Endothelial cell of umbilical vein (primary cell): Measurements from ENCODE around the gene SDCBP2.

Experiments used
- POLR2A ChIP-seq: IDR thresholded peaks from 2 replicates; pipeline ENCODE4 v1.6.1; 2012; ENCODE audit warnings: low read depth, mild to moderate bottlenecking, control low read depth, low read length
- POLR2AphosphoS5 ChIP-seq: IDR thresholded peaks from 2 replicates; pipeline ENCODE4 v1.6.1; 2012; ENCODE audit warnings: low read depth, mild to moderate bottlenecking, control low read depth, low read length, moderate library complexity; ENCODE audit not compliant: insufficient read depth
- TF ChIP-seq, protein P1 (sequence below), 2 donors: IDR thresholded peaks; 1 replicate in 1 of 2; 2 replicates in 1 of 2; pipeline ENCODE4 v1.5.1; 2011; ENCODE audit warnings: low read length in 2 of 2, mild to moderate bottlenecking in 2 of 2, moderate library complexity in 2 of 2, control low read depth in 1 of 2, inconsistent platforms in 1 of 2, low read depth in 1 of 2; ENCODE audit not compliant: insufficient read depth in 1 of 2; ENCODE audit errors: extremely low read depth in 1 of 2
- TF ChIP-seq, protein P2 (sequence below): IDR thresholded peaks from 2 replicates; pipeline ENCODE4 v1.6.1; 2011; ENCODE audit not compliant: insufficient read depth, insufficient read length

DNA sequence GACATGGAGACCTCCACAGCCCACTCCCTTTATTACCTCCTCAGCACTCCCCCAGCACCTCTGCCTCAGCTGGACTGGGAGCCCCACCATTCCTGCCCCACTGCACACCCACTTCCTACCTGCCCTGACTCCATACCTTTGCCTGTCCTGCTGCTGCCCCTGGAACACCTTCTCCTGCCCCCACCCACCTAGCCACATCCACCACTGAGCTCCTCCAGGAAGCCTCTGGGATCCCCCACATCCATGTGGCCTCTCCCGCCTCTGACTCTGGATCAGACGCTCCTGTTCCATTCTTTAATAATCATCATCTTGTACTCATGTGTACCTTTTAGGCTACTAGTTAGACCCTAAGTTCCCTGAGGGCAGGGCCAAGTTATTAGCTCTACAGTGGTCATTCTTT is 2.2 kb upstream of the SDCBP2 start:
- TF ChIP-seq, protein P1, sequence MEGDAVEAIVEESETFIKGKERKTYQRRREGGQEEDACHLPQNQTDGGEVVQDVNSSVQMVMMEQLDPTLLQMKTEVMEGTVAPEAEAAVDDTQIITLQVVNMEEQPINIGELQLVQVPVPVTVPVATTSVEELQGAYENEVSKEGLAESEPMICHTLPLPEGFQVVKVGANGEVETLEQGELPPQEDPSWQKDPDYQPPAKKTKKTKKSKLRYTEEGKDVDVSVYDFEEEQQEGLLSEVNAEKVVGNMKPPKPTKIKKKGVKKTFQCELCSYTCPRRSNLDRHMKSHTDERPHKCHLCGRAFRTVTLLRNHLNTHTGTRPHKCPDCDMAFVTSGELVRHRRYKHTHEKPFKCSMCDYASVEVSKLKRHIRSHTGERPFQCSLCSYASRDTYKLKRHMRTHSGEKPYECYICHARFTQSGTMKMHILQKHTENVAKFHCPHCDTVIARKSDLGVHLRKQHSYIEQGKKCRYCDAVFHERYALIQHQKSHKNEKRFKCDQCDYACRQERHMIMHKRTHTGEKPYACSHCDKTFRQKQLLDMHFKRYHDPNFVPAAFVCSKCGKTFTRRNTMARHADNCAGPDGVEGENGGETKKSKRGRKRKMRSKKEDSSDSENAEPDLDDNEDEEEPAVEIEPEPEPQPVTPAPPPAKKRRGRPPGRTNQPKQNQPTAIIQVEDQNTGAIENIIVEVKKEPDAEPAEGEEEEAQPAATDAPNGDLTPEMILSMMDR (IDR thresholded peaks at IDR 0.05; ENCODE audit: extremely low read depth in 1 of 2, insufficient read depth in 1 of 2, low read depth in 1 of 2, low read length in 2 of 2) = no peak
- TF ChIP-seq, protein P2, sequence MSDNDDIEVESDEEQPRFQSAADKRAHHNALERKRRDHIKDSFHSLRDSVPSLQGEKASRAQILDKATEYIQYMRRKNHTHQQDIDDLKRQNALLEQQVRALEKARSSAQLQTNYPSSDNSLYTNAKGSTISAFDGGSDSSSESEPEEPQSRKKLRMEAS = no peak
- no peak for TF ChIP-seq POLR2A
- TF ChIP-seq POLR2AphosphoS5 = no peak
